B cell (primary cell): ENCODE data around the gene MICAL3.

Source experiments
- CTCF ChIP-seq: fragments of 200-600 bp; IDR thresholded peaks from one replicate; pipeline ENCODE4 v1.8.0; 2022; ENCODE audit warnings: antibody characterized with exemption, mild to moderate bottlenecking
- EZH2 ChIP-seq: IDR thresholded peaks from 2 replicates; pipeline ENCODE4 v1.6.1; 2012; ENCODE audit warnings: borderline replicate concordance, low read depth, mild to moderate bottlenecking, moderate library complexity, low read length; ENCODE audit not compliant: insufficient read depth, poor library complexity, severe bottlenecking

- no peak for TF ChIP-seq CTCF
- TF ChIP-seq EZH2, result no peak
Observed at GRCh38 chr22:17802822-17803221, 221.5 kb downstream of the MICAL3 start.
